A673 (cell line): ENCODE data around the gene SPTBN4. TPM values are rescaled to one million over a fixed set of nuclear protein-coding genes. Genes with fewer than 3 reads are reported as not detected.
"Not testable (repeated sequence)": the region's sequence is repeated elsewhere in the genome, so short reads cannot be mapped to it uniquely, and the experiment has no call there.

Experiments
- BruUV-seq: library from RNA; stranded (reverse); fragments of 400-500 nt; replicated peaks from 2 replicates; lab custom pipeline; 2021; lab: Mats Ljungman, UMichigan
- CTCF ChIA-PET: fragments of 300-600 bp; sonication (Branson Sonifier 250); formaldehyde crosslinking; loops from one replicate; lab custom pipeline; 2022; ENCODE audit warnings: antibody characterized with exemption; lab: Charles Lee
- POLR2A ChIA-PET: fragments of 300-600 bp; sonication (Branson Sonifier 250); formaldehyde crosslinking; loops from one replicate; lab custom pipeline; 2022; ENCODE audit warnings: antibody characterized with exemption; ENCODE audit not compliant: low non-redundant PET; lab: Charles Lee
- DNase-seq: peaks from one replicate; pipeline ENCODE4 v3.0.0-alpha.2; 2015; ENCODE audit warnings: low spot score
- H3K27ac ChIP-seq: fragments of 200-600 bp; sonication (generic); 2 replicates; pipeline ENCODE4 v1.5.1; 2016; ENCODE audit warnings: mixed run types, low read depth, mild to moderate bottlenecking, mixed read lengths, antibody characterized with exemption, low read length; ENCODE audit not compliant: poor library complexity, severe bottlenecking
- H3K27me3 ChIP-seq: fragments of 200-600 bp; sonication (generic); replicated peaks from 2 replicates; pipeline ENCODE4 v1.6.1; 2017; ENCODE audit warnings: mixed run types, low read depth, mild to moderate bottlenecking, mixed read lengths, antibody characterized with exemption, low read length; ENCODE audit not compliant: insufficient read depth, poor library complexity
- H3K36me3 ChIP-seq: fragments of 200-600 bp; sonication (generic); 2 replicates; pipeline ENCODE4 v1.6.1; 2016; ENCODE audit warnings: mixed run types, mild to moderate bottlenecking, mixed read lengths, antibody characterized with exemption, low read length; ENCODE audit not compliant: insufficient read depth, poor library complexity, severe bottlenecking
- H3K4me1 ChIP-seq: fragments of 200-600 bp; sonication (generic); 2 replicates; pipeline ENCODE4 v1.6.1; 2017; ENCODE audit warnings: mixed run types, mild to moderate bottlenecking, mixed read lengths, antibody characterized with exemption, low read length; ENCODE audit not compliant: insufficient read depth, poor library complexity, severe bottlenecking
- H3K4me3 ChIP-seq: fragments of 200-600 bp; sonication (generic); 2 replicates; pipeline ENCODE4 v1.5.1; 2016; ENCODE audit warnings: low read depth, mixed run types, mild to moderate bottlenecking, mixed read lengths, low read length; ENCODE audit not compliant: poor library complexity, severe bottlenecking
- H3K9me3 ChIP-seq: fragments of 200-600 bp; sonication (generic); 2 replicates; pipeline ENCODE4 v1.6.1; 2016; ENCODE audit warnings: mixed run types, low read depth, mild to moderate bottlenecking, mixed read lengths, antibody characterized with exemption, low read length; ENCODE audit not compliant: poor library complexity, severe bottlenecking
- CTCF ChIP-seq: fragments of 300-800, 200-600 bp; sonication (generic); conservative IDR thresholded peaks from 2 replicates; pipeline ENCODE4 v1.5.1; 2017; ENCODE audit warnings: low read depth, mild to moderate bottlenecking, antibody characterized with exemption, low read length, moderate library complexity, mixed read lengths
- EZH2 ChIP-seq: fragments of 200-600 bp; sonication (generic); IDR thresholded peaks from 2 replicates; pipeline ENCODE4 v1.6.1; 2017; ENCODE audit warnings: borderline replicate concordance, low read depth, mild to moderate bottlenecking, mixed read lengths, antibody characterized with exemption, low read length; ENCODE audit not compliant: poor library complexity, severe bottlenecking
- intact Hi-C: fragments of 100-400 bp; cut with micrococcal nuclease; formaldehyde crosslinking; loops from one replicate; pipeline ENCODE4 v1.10.0; 2022; ENCODE audit not compliant: unreplicated experiment
- total RNA-seq: library from RNA; stranded (reverse); gene quantifications from 2 replicates; pipeline ENCODE4 v1.2.3, GENCODE V29; 2021

Gene SPTBN4
- total RNA-seq, 1 experiment from 2014 or later = 0.43 TPM

DNA sequence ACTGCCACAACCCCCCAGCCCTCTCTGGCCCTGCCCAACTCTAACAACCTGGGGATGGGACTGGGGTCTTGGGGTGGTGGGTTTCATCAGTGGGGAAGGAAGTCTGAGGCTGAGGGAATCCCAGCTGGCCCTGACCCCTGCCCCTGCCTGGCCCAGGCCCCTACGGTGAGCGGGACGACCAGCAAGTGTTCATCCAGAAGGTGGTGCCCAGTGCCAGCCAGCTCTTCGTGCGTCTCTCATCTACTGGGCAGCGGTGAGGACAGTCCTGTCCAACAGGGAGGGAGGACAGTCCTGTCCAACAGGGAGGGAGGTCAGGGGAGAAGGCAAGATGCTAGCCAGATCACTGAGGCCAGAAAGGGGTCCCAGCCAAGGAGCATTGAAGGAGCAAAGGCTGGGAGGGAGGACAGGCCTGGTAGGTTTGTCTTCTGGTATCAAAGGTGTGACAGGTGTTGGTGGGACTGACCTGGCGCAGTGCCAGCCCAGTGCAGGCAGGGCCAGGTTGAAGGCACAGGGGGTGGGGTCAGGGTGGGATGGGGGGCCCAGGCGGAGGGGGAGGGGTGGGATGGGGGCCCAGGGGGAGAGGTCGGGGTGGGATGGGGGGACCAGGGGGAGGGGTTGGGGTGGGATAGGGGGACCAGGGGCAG, 122.2 kb downstream of the SPTBN4 start:
- Histone ChIP-seq H3K9me3 (no peaks in the 10 kb centered on the region), H3K27me3 (no peaks in the 10 kb centered on the region), H3K4me1 (no peaks in the 10 kb centered on the region), H3K4me3 (no peak overlapping the region), H3K36me3 (no peaks in the 10 kb centered on the region), H3K27ac (no peak overlapping the region)
- ChIA-PET CTCF (no interaction called here), POLR2A (interaction anchor here (0.6 kb wide), 1 partner anchor 1153 kb away, joined by 3 read pairs; the partner anchor contains the start of gene RPS16)
- DNase-seq = no peak
- BruUV-seq = no TSS peak
- intact Hi-C loops = no loop called here
- no peak for TF ChIP-seq EZH2

GRCh38 chr19:40589591-40590429, 123.0 kb downstream of the SPTBN4 start:
- no peaks in the 10 kb centered on the region for H3K27me3 ChIP-seq
- no TSS peak for BruUV-seq
- H3K36me3 ChIP-seq = no peaks in the 10 kb centered on the region
- H3K4me1 ChIP-seq = no peaks in the 10 kb centered on the region
- POLR2A ChIA-PET = no interaction called here
- TF ChIP-seq EZH2 (no peak), CTCF (no peak)
- H3K9me3 ChIP-seq = no peaks in the 10 kb centered on the region
- H3K27ac ChIP-seq = no peak overlapping the region
- CTCF ChIA-PET = no interaction called here
- intact Hi-C loops = loop anchor here (10.0 kb wide), 1 partner anchor 125 kb away; the partner anchor contains the start of genes BLVRB and SPTBN4
- no peak overlapping the region for H3K4me3 ChIP-seq
- no peak for DNase-seq

GRCh38 chr19:40590464-40591265, 123.9 kb downstream of the SPTBN4 start:
- ChIA-PET POLR2A (no interaction called here), CTCF (no interaction called here)
- no peak overlapping the region for H3K4me3 ChIP-seq
- TF ChIP-seq CTCF = no peak
- no peak for TF ChIP-seq EZH2
- no TSS peak for BruUV-seq
- intact Hi-C loops = loop anchor here (10.0 kb wide), 1 partner anchor 126 kb away; the partner anchor contains the start of genes BLVRB and SPTBN4
- H3K27ac ChIP-seq = no peak overlapping the region
- no peaks in the 10 kb centered on the region for H3K4me1 ChIP-seq
- no peaks in the 10 kb centered on the region for H3K36me3 ChIP-seq
- no peaks in the 10 kb centered on the region for H3K9me3 ChIP-seq
- no peak for DNase-seq
- H3K27me3 ChIP-seq = no peaks in the 10 kb centered on the region

- H3K27ac ChIP-seq, H3K27me3 ChIP-seq, CTCF ChIA-PET, H3K9me3 ChIP-seq, H3K36me3 ChIP-seq, DNase-seq, H3K4me1 ChIP-seq, BruUV-seq, POLR2A ChIA-PET, H3K4me3 ChIP-seq: not testable (repeated sequence)
- intact Hi-C loops = loop anchor here (10.0 kb wide), 1 partner anchor 127 kb away; the partner anchor contains the start of genes BLVRB and SPTBN4
Measured at GRCh38 chr19:40591724-40592123, 124.9 kb downstream of the SPTBN4 start.
